Lower lobe of right lung (tissue), 2 donors: ENCODE measurements around the gene GPD1. TPM values are rescaled to one million over a fixed set of nuclear protein-coding genes. Genes with fewer than 3 reads are reported as not detected.
A peak's percentile ranks its signal among the peaks of the same experiment; 100 is the strongest.

ENCODE experiments used
- ATAC-seq, 2 donors: fragments of 200-7000 bp; cut with Tn5 transposase; one replicate each; pipeline ENCODE4 v1.9.1; 2020 to 2022; ENCODE audit warnings: mild to moderate bottlenecking in 2 of 2, moderate library complexity in 2 of 2
- DNase-seq: peaks from one replicate; pipeline ENCODE4 v3.0.0-alpha.2; 2020
- H3K27ac ChIP-seq: fragments of 200-600 bp; one replicate; pipeline ENCODE4 v1.8.0; 2022
- H3K27me3 ChIP-seq: fragments of 200-600 bp; one replicate; pipeline ENCODE4 v1.8.0; 2022; ENCODE audit warnings: low read depth
- H3K36me3 ChIP-seq: fragments of 200-600 bp; one replicate; pipeline ENCODE4 v1.8.0; 2022; ENCODE audit warnings: mild to moderate bottlenecking
- H3K4me1 ChIP-seq: fragments of 200-600 bp; one replicate; pipeline ENCODE4 v1.8.0; 2022
- H3K4me3 ChIP-seq: fragments of 200-600 bp; one replicate; pipeline ENCODE4 v1.8.0; 2022; ENCODE audit warnings: mild to moderate bottlenecking
- H3K9me3 ChIP-seq: fragments of 200-600 bp; one replicate; pipeline ENCODE4 v1.8.0; 2022
- CTCF ChIP-seq: fragments of 200-600 bp; IDR thresholded peaks from one replicate; pipeline ENCODE4 v1.8.0; 2022; ENCODE audit warnings: antibody characterized with exemption, mild to moderate bottlenecking
- intact Hi-C: fragments of 100-400 bp; cut with DNase I; formaldehyde crosslinking; loops from one replicate; pipeline ENCODE4 v1.11.0; 2022
- total RNA-seq: library from RNA; stranded (reverse); fragmentation: NEBNext Ultra II Directional; extraction: Animal tissue kit (Norgen Biotek cat#: 25700); gene quantifications from one replicate; pipeline ENCODE4 v1.2.1, GENCODE V29; 2021
- donor health status: DM: no; HTN: yes; CAD: no; lungs with severe emphysema.

The GPD1 gene
- total RNA-seq, 1 donor from 2014 or later = 67.0 TPM

- TF ChIP-seq CTCF = no peak
- Histone ChIP-seq H3K27ac (no peak overlapping the region), H3K36me3 (no peaks in the 10 kb centered on the region), H3K9me3 (no peaks in the 10 kb centered on the region), H3K27me3 (no peaks in the 10 kb centered on the region), H3K4me1 (peaks cover 5% of the 10 kb centered on the region), H3K4me3 (no peak overlapping the region)
- ATAC-seq (no peak), DNase-seq (no peak)
- intact Hi-C loops = no loop called here
Observed at GRCh38 chr12:50069539-50069938, 34.3 kb upstream of the GPD1 start.

- no peak overlapping the region for H3K4me3 ChIP-seq
- no peak overlapping the region for H3K27ac ChIP-seq
- H3K4me1 ChIP-seq = peaks cover 8% of the 10 kb centered on the region
- H3K36me3 ChIP-seq = no peaks in the 10 kb centered on the region
- ATAC-seq (peak; percentile 84 to 86), DNase-seq (peak; percentile 82)
- no peaks in the 10 kb centered on the region for H3K27me3 ChIP-seq
- intact Hi-C loops = no loop called here
- H3K9me3 ChIP-seq = no peaks in the 10 kb centered on the region
- peak; percentile 96 for TF ChIP-seq CTCF
Observed at GRCh38 chr12:50070314-50071060, 33.3 kb upstream of the GPD1 start.

- H3K36me3 ChIP-seq = no peaks in the 10 kb centered on the region
- H3K27ac ChIP-seq = no peak overlapping the region
- TF ChIP-seq CTCF = no peak
- H3K4me3 ChIP-seq = no peak overlapping the region
- intact Hi-C loops = no loop called here
- no peak for ATAC-seq
- H3K4me1 ChIP-seq = peaks cover 9% of the 10 kb centered on the region
- DNase-seq = no peak
- H3K27me3 ChIP-seq = no peaks in the 10 kb centered on the region
- H3K9me3 ChIP-seq = no peaks in the 10 kb centered on the region
Observed at GRCh38 chr12:50072198-50072907, 31.5 kb upstream of the GPD1 start.

GRCh38 chr12:50073206-50073605 lies 30.6 kb upstream of the GPD1 start:
- DNase-seq (no peak), ATAC-seq (no peak)
- H3K36me3 ChIP-seq = no peaks in the 10 kb centered on the region
- no peak for TF ChIP-seq CTCF
- H3K9me3 ChIP-seq = no peaks in the 10 kb centered on the region
- H3K27ac ChIP-seq = no peak overlapping the region
- intact Hi-C loops = no loop called here
- H3K4me1 ChIP-seq = peaks cover 9% of the 10 kb centered on the region
- H3K4me3 ChIP-seq = no peak overlapping the region
- no peaks in the 10 kb centered on the region for H3K27me3 ChIP-seq

GRCh38 chr12:50073712-50074111 lies 30.1 kb upstream of the GPD1 start:
- intact Hi-C loops = no loop called here
- no peak for DNase-seq
- H3K4me1 ChIP-seq = peaks cover 9% of the 10 kb centered on the region
- TF ChIP-seq CTCF = no peak
- H3K36me3 ChIP-seq = no peaks in the 10 kb centered on the region
- H3K4me3 ChIP-seq = no peak overlapping the region
- H3K27ac ChIP-seq = no peak overlapping the region
- no peaks in the 10 kb centered on the region for H3K9me3 ChIP-seq
- H3K27me3 ChIP-seq = no peaks in the 10 kb centered on the region
- no peak for ATAC-seq
